ENCODE data around the gene MESP1.
A peak's percentile ranks its signal among the peaks of the same experiment; 100 is the strongest.
"Not testable (repeated sequence)": the region's sequence is repeated elsewhere in the genome, so short reads cannot be mapped to it uniquely, and the experiment has no call there.

Gene MESP1, protein sequence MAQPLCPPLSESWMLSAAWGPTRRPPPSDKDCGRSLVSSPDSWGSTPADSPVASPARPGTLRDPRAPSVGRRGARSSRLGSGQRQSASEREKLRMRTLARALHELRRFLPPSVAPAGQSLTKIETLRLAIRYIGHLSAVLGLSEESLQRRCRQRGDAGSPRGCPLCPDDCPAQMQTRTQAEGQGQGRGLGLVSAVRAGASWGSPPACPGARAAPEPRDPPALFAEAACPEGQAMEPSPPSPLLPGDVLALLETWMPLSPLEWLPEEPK

DNA sequence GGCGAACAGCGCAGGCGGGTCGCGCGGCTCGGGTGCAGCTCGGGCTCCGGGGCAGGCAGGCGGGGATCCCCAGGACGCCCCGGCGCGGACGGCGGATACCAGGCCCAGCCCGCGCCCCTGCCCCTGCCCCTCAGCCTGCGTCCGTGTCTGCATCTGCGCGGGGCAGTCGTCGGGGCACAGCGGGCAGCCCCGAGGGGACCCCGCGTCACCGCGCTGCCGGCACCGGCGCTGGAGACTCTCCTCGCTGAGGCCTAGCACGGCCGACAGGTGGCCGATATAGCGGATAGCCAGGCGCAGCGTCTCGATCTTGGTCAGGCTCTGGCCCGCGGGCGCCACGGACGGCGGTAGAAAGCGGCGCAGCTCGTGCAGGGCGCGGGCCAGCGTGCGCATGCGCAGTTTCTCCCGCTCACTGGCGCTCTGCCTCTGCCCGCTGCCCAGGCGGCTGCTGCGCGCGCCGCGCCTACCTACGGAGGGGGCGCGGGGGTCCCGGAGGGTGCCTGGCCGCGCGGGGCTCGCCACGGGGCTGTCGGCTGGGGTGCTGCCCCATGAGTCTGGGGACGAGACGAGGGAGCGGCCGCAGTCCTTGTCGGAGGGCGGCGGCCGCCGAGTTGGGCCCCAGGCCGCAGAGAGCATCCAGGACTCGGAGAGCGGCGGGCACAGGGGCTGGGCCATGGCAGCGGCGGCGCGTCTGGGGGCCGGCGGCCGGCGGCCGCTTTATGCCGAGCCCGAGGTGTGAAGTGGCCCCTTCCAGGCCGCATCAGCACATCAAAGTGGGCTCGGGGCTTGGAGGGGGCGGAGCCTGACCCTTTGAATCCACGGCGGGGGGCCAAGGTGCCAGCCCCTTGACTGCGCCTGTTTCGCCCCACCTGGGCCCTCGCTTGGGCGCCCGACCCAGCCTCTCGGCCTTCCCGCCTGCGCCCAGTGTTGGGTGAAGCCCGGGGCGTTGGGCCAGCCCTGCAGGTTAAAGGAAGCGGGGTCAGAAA is at the start of gene MESP1:
MESP1 (minus strand) TSS at position 690 of the 983 bp plus-strand sequence; CDS start at position 672, 18 bp downstream.
- no peak for FAIRE-seq

DNA sequence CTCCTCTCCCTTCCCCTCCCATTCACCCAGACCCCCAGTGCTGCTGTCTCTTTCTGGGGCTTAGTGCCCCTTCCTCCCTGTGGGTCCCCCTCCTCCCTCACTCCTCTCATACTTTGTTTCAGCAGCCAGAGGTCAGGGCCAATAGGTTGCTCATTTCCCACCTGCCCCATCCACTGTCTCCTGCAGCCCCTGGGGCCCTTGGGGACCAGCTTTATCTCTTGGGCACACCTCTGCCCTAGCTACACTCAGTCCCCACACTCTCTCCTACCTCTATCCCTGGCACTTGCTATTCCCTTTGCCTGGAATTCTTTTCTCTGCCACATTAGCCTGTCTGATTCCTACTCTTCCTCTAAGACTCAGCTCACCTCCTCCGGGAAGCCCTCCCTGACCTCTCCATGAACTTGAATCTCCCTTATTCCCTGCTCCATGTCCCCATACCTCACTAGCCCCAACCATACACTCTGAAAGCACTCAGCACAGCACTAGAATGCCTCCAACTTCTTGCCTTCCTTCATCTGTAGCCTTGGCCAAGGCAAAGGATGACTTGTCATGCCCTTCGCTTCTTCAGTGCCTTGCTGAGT is 49.0 kb upstream of the MESP1 start:
- no peak for FAIRE-seq

DNA sequence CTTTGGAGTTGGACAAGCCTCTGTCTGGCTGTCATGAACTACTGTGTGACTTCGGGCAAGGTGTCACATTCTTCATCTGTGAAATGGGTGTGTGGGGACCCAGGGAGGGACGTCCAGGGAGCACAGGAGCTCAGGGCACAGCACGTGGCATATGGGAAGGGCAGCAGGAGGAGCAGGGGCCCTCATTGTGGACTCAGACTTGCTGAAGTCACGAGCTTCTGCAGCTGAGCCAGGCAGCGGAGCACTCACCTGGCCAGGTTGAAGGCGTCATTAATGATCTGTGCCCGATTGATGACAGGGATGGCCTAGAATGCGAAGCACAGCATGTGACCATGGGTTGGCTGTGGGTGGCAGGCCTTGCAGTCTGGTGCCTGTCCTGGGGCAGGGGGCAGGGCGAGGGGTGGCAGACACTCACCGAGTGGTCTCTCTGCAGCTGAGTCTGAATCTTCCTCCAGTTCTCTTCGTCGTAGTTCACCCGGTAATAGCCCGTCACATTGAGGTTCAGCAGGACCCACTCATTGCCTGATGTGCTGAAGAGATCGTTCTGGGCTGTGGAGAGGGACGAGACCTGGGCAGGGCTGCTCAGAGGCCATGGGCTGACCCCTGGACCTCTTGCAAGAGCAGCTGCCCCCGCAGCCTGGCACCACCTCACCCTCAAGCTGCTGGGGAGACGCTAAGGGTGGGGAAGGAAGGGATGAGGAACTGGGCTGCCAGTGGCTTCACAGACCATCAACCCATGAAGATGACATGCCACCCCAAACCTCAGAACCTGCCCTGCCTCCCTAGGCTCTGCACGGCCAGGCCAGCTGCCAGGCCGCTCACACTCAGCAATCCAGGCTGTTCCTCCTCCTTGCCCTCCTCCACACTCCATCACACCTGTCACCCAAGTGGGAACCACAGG is 48.2 kb upstream of the MESP1 start:
- FAIRE-seq: no peak

DNA sequence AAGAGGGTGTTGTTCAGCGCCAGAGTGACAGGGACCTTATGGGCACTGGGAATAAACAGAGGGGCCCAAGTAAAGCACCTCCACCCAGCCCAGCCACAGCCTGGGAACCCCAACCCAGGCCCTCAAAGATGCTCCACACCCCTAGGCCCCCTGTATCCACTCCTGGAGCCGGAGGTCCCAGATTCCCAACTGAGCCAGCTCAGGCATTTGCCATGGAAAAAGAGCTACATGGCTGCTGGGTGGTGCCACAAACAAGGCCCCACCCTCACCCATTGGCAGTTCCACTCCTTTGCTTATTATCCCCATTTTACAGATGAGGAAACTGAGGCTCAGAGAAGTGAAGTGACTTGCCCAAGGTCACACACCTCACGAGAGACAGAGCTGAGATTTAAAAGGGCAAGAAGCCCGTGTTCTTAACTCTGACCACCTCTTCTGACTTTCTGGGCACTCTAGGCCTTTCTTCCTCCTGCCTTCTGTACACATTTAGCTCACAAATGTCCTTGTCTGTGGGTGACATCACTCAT is 46.7 kb upstream of the MESP1 start:
- FAIRE-seq: no peak

DNA sequence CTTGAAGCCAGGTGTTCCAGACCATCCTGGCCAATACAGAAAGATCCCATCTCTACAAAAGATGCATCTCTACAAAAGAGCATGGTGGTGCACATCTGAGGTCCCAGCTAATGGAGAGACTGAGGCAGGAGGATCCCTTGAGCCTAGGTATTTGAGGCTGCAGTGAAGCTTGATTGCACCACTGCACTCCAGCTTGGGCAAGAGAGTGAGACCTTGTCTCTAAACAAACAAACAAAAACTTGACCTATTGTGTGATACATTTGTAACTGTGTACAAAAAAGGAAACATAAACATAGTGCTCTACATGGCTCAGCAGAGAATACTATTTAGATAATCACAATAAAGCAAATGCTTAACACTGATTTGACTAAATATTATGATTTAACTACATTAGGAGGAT is 44.9 kb upstream of the MESP1 start:
- no peak for FAIRE-seq

DNA sequence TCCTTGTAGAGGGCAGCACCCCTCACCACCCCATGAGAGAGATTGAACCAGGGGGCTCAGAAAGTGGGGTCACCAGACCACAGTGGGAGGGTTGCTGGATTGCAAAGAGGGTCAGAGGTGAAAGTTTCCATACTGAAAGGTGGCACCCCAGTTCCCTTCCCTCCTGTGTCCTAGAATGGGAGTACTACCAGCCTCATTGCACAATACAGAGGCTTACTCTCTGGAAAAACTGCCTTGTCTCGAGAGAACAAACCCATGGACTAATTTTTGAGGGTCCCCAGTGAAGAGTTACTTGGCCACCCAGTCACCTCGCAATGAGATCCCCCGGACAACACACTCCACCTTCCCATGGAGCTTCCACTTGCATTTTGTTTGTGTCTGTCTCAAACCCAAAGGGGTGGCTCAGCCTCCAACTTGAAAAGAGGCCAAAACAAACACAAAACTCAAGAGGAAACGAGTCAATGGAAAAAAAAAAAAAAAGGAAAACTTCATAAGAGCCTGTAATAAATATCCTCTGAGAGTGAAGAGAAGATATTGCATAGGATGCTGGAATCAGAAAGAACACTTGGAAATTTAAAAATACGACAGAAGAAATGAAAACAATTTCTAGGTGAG is 43.7 kb upstream of the MESP1 start:
- FAIRE-seq: no peak

DNA sequence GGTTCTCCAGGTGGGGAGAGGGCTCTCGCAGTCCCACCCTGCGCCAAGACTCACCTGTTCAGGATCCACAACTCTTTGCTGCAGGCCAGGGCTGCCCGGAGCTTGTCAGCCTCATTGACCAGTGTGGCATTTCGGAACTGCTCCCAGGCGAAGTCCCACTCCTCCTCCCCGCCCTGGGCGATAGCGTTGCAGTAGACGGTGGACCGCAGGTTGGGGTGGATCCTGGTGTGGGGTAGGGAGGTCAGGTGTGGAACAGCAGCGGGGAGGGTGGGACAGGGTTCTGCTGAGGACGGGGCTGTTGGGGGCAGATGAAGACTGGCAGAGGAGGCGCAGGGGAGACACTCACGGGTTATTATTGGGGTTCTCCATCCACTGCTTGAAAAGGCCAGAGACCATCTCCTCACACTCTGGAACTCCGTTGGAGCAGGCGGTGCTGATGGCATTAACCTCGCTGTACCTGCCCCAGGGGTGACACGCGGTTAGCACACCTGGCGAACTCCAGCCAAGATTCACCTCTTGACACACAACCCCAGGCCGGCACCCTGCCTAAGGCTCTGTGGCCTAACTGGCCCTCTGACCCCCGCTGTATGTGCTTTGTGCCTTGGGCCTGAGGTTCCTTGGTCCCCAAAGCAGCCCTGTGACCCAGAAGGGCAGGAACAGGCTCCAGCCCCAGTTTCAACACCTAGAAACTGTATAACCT is 41.2 kb upstream of the MESP1 start:
- FAIRE-seq: no peak

DNA sequence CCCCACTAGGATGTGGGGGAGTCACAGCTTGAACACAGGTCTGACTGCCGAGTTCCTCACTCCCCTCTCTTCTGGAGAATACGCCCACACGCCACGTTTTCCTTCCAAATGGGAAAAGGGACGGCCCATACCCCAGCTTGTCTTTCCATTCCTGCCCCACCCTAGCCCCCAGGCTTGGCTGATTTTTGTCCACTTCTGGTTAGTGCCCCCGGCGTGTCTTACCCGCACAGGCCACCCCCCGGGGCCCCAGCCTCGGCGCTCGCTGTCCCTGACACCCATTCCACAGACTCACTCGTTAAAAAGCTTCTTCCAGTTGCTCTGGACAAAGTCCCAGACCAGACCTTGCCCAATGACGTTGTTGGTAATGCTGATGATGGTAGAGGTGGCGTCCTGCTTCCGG is 39.6 kb upstream of the MESP1 start:
- FAIRE-seq: no peak

DNA sequence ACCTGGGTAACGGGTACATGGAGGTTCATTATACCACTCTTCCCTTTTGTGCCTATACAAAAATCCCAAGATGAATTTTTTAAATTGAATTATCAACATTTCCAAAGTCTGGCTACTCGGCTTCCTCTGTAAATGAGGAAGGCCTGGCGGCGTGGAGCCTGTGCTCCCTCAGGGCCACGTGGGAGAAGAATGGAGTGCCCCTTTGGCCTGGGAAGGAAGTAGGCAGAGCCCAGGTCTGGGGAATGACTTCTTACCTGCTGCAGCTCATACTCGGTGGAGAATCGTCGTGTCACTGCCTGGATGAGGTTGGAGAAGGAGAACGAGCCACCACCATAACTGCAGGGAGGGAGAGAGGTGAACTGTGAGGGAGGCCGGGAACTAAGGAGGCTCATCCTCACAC is 39.2 kb upstream of the MESP1 start:
- FAIRE-seq: no peak

DNA sequence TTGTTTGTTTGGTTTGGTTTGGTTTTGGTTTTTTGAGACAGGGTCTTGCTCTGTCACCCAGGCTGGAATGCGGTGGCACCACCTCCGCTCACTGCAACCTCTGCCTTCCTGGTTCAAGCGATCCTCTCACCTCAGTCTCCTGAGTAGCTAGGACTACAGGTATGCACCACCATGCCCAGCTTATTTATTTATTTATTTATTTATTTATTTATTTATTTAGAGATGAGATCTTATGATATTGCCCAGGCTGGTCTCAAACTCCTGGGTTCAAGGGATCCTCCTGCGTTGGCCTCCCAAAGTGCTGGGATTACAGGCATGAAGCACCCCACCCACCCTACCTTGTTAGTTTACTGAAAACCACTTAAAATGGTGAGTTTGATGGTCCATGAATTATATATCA is 37.5 kb upstream of the MESP1 start:
- FAIRE-seq: not testable (repeated sequence)

DNA sequence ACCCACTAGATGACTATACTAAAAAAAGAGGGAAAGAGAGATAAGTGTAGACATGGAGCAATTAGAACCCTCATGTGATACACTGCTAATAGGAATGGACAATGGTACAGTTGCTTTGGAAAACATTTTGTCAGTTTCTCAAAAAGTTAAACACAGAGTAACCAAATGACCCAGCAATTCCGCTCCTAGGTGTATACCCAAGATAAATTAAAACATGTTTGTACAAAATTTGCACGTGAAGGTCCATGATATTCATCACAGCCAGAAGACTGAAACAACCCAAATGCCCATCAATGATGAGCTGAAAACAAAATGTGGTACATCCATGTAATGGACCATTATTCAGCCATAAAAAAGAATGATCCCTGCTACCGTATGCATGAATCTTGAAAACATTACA is 36.9 kb upstream of the MESP1 start:
- no peak for FAIRE-seq

DNA sequence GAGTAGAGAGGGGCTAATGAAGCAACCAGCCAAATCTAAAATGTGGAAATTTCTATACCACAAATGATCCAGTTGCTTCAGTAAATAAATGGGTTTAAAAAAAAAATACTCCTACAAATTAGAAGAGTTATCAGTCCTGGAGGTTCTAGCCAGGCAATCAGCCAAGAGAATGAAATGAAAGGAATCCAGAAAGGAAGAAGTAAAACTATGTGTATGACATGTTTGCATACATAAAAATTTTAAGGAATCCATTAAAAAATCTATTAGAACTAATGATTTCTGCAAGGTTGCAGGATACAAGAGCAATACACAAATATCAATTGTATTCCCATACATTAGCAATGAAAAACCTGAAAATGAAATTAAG is 34.7 kb upstream of the MESP1 start:
- no peak for FAIRE-seq

DNA sequence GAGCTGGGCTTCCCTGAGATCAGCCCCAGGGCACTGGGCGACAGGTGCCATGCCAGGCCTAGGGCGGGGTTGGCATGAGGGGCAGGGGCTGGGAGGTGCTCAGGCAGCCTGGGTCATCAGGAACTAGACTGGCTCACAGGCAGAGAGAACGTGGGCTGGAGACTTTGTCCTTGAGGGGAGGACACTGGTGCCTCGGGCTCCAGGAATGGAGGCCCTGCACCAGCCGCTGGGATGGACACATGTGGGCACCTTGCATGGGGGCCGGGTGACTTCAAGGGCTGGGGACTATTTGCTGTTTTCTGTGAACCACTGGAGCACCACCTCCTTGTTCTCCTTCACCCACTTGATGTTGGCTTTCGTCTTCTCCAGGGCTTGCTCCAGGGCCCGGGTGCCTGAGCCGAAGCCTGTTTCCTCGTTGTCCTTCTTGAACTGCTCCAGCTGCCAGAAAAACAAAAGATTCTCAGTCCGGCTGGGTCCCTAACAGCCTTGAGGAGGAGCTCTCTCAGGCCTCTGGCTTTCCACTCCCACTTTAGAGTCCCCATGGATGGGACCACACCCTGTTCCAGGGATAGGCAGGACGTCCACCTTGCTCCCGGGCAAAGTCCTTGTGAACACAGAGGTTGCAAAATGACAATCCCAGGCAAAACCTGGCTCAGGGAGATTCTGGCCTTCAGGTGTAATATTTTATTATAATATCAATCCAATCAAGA is 34.2 kb upstream of the MESP1 start:
- FAIRE-seq: peak; percentile 58

DNA sequence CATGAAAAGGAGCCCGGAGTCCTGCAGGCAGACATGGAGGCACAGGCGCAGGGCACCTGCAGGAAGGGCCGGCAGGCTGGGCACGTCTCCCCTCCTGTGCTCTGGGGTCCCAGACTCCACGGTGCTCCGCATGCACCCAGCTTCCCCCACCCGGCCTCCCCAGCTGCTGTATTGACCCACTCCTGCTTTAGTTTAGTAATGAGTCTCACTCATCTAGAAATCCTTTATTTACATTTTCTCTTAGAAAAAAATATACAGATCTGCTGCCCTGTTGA is 33.6 kb upstream of the MESP1 start:
- no peak for FAIRE-seq

DNA sequence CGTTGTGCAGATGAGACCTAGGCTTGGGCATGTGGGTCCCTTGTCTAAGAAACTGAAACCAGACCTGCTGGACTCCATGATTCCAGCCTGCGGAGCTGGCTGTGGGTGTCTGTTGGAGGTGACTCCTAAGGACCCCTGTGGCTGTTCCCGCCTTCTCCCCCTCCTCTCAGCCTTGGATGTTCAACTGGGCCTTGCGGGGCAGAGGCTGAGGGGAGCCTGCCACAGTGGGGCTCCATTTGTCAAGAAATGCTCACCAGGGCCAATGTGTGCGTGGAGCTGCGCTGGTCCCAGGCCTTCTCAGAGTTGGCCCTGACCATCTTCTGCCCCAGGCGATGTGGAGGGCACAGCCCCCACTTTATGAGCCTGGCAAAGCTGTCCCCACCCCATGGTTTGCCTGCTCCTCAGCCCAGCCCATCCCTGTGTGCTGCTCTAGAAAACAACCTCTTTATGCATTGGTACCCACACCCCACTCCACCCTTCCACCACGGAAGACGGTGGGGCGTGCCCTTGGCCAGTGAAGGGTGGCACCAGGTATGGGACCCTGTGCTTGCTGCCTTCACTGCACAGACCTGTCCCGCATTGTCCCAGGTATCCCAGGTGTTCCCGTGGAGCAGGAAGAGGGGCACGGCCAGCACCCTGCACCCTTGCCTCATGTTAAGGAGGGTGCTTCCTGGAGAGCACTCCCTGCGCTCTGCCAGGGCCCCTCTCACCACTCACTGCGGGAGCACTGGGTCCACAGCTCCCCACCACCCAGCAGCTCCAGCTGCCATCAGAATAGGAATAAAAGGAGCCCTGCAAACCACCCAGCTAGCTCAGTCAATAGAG is 33.0 kb upstream of the MESP1 start:
- FAIRE-seq: no peak

DNA sequence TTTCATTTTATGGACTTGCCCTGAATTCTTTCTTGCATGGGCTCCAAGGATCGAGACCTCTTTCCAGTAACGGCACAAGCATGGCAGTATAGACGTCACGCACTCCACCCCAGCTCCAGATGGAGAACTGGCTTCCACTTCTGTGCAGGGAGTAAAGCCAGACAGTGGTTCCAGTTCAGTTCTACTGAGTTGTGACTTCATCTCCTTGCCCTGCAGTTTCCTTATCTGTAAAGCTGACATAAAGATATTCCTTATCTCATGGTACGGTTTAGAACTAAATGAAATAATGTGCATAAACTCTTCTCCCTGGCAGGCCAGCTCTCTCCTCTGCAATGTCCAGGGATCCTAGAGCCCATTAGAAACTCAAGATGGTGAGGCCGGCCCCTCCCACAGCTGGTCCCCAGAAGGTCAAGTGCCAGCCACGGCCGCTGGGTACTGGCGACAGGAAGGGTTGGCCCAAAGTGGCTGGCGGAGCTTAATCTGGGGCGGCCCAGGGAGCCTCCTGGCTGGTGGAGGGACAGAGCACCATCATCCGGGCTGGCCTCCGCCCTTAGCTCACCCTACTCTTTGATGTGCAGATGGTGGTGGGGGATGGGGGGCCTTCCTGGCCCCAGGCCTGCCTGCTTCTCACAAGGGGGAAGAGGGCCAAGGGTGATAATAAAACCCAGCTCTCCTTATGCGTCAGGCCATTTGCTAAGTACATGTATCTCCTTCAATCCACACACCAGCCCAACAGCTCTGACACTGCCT is 32.2 kb upstream of the MESP1 start:
- no peak for FAIRE-seq

DNA sequence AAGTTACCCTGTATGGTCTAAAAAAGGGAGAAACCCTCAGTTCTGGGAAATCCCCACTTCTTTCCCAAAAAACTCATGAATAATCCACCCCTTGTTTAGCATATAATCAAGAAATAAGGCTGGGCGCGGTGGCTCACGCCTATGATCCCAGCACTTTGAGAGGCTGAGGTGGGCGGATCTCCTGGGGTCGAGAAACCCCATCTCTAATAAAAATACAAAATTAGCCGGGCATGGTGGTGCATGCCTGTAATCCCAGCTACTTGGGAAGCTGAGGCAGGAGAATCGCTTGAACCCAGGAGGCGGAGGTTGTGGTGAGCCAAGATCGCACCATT is 31.5 kb upstream of the MESP1 start:
- FAIRE-seq: not testable (repeated sequence)

DNA sequence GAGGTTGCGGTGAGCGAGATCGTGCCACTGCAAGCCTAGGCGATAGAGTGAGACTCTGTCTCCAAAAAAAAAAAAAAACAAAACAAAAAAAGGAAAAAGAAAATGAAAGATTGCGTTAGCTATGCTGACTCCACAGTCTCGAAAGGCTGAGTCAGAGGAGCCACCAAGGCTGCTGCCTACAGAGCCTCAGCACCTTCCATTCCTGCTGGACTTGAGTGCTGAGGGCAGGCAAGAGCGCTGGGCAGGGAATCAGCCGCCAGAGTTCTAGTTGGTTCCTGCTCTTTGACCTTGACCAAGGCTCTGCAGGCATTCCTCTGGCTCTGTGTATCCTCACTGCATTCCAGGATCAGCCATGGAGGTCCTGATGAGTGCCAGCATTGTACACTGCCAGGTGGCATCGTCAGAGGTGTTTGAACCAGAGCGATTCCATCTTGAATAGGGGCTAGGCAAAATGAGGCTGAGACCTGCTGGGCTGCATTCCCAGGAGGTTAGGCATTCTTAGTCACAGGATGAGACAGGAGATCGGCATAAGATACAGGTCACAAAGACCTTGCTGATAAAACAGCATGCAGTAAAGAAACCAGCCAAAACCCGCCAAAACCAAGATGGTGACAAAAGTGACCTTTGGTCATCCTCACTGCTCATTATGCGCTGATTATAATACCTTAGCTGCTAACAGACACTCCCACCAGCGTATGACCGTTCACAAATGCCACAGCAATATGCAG is 31.0 kb upstream of the MESP1 start:
- FAIRE-seq: no peak

DNA sequence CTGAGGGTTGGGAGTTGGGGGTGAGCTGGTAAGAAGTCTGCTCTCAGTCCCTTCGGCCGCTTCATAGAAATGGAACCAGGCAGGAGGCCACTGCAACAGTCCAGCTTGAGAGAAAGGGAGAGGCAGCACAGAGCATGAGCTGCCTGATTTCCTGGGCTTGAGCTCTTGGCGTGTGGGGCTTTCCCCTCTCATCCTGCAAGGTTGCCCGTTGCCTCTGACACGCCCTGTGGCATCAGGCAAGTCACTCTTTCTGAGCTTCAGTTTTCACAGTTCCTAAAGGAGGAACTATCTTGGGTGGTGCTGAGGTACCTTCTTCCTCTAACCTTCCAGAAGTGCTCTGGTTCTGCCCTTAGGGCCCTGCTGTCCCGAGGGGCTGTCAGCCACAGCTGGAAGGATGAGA is 30.0 kb upstream of the MESP1 start:
- FAIRE-seq: no peak

All from colon (tissue), 2 donors.